Measurements from ENCODE around the gene CILP. TPM values are rescaled to one million over a fixed set of nuclear protein-coding genes. Genes with fewer than 3 reads are reported as not detected.

The CILP gene
- total and polyA plus RNA-seq, 2 donors from 2014 or later, result 0.37 to 1.5 TPM

DNA sequence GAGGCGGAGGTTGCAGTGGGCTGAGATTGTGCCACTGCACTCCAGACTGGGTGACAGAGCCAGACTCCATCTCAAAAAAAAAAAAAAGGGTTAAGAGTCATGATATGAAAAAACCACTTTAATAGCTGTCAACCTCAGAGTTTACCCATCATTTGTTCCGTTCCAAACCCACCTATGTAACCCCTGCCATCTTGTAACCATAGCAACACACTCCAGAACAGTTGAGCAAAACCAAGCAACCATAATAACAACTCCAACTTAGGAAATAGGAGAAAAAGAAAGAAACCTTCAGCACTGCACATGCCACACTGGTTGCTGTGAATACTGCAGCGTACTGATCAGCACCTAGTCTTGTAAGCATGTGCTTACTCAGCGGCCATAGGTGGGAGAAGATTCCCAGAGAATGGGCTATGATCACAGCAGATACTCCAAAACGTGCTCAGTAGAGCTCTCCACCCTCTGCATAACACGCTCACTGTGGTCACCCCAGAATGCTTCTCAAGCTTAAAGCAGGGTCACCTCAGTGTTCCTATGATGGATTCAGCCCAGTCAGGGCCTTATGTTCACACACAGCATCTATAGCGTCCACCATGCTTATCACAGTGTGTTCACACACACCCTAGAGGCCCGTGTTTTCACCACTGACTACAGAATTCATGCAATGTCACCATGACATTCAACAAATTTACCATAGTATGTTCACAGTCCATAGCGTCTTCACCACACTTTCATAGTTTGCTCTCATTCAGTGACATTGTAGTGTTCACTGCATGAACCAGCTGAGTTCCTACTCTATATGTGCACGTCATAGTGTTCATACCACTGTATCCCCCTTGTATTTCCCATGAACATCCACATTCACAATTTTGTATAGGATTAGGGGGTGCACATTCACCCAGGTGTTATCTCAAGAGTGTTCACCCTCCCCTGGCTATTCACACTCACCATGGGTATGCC, 6.5 kb upstream of the CILP start:
- intact Hi-C loops (cut with DNase I), result no loop called here
- DNase-seq (no peak), FAIRE-seq (no peak)
- Histone ChIP-seq H3K27ac (ENCODE audit: low read depth in 2 of 2, low read length in 2 of 2) (no peak overlapping the region), H3K9me3 (ENCODE audit: control insufficient read depth in 2 of 3, insufficient read depth in 1 of 3, low read length in 3 of 3) (no peaks in the 10 kb centered on the region), H3K4me1 (ENCODE audit: control insufficient read depth in 2 of 3, insufficient read depth in 2 of 3, low read depth in 1 of 3, low read length in 3 of 3) (no peaks in the 10 kb centered on the region), H3K27me3 (ENCODE audit: control insufficient read depth, insufficient read depth, low read length) (no peaks in the 10 kb centered on the region), H3K9ac (ENCODE audit: low read length in 3 of 3) (no peak overlapping the region), H3K36me3 (ENCODE audit: control insufficient read depth in 2 of 3, insufficient read depth in 3 of 3, low read length in 3 of 3) (no peaks in the 10 kb centered on the region), H3K4me3 (ENCODE audit: low read length in 3 of 3) (no peak overlapping the region)
- TF ChIP-seq CTCF (IDR thresholded peaks at IDR 0.05; ENCODE audit: borderline replicate concordance, extremely low read depth, insufficient read depth), result no peak

DNA sequence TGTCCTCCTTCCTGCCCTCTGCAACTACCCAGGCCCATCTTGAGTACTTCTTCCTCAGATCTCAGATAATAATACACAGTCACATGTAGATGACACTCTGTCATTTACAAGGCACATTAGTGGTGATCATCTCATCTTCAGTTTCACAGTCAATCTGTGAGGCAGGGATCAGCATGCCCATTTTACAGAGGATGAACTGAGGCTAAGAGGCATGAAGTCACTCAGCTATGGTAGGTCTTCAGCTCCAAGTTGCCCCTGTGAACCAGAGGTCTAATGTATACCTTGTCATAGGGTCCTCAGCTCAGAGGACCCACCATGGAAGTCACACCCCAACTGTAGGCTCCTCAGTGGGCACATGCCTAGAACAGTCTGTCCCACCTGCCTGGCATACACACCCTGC, 4.2 kb upstream of the CILP start:
- Histone ChIP-seq H3K4me1 (ENCODE audit: control insufficient read depth in 2 of 3, insufficient read depth in 2 of 3, low read depth in 1 of 3, low read length in 3 of 3) (peaks cover 0 to 4% (median 0%) of the 10 kb centered on the region in 3 donors), H3K27ac (ENCODE audit: low read depth in 2 of 2, low read length in 2 of 2) (no peak overlapping the region), H3K4me3 (ENCODE audit: low read length in 3 of 3) (no peak overlapping the region), H3K36me3 (ENCODE audit: control insufficient read depth in 2 of 3, insufficient read depth in 3 of 3, low read length in 3 of 3) (no peaks in the 10 kb centered on the region), H3K27me3 (ENCODE audit: control insufficient read depth, insufficient read depth, low read length) (no peaks in the 10 kb centered on the region), H3K9me3 (ENCODE audit: control insufficient read depth in 2 of 3, insufficient read depth in 1 of 3, low read length in 3 of 3) (no peaks in the 10 kb centered on the region), H3K9ac (ENCODE audit: low read length in 3 of 3) (no peak overlapping the region)
- intact Hi-C loops (cut with DNase I), result no loop called here
- TF ChIP-seq CTCF (IDR thresholded peaks at IDR 0.05; ENCODE audit: borderline replicate concordance, extremely low read depth, insufficient read depth), result no peak
- no peak for FAIRE-seq
- DNase-seq, result no peak

- no peak for TF ChIP-seq CTCF (IDR thresholded peaks at IDR 0.05; ENCODE audit: borderline replicate concordance, extremely low read depth, insufficient read depth)
- Histone ChIP-seq H3K4me3 (ENCODE audit: low read length in 3 of 3) (no peak overlapping the region), H3K4me1 (ENCODE audit: control insufficient read depth in 2 of 3, insufficient read depth in 2 of 3, low read depth in 1 of 3, low read length in 3 of 3) (peaks cover 0 to 8% (median 4%) of the 10 kb centered on the region in 3 donors), H3K27me3 (ENCODE audit: control insufficient read depth, insufficient read depth, low read length) (no peaks in the 10 kb centered on the region), H3K9me3 (ENCODE audit: control insufficient read depth in 2 of 3, insufficient read depth in 1 of 3, low read length in 3 of 3) (no peaks in the 10 kb centered on the region), H3K36me3 (ENCODE audit: control insufficient read depth in 2 of 3, insufficient read depth in 3 of 3, low read length in 3 of 3) (no peaks in the 10 kb centered on the region), H3K9ac (ENCODE audit: low read length in 3 of 3) (no peak overlapping the region), H3K27ac (ENCODE audit: low read depth in 2 of 2, low read length in 2 of 2) (no peak overlapping the region)
- intact Hi-C loops (cut with DNase I), result no loop called here
- FAIRE-seq, result no peak
- DNase-seq, result no peak
Observed at GRCh38 chr15:65214010-65214409, 2.7 kb upstream of the CILP start.

Measured in kidney (tissue), 14 donors.